GM12878 (cell line): ENCODE results near the gene EPB41L1. TPM values are rescaled to one million over a fixed set of nuclear protein-coding genes. Genes with fewer than 3 reads are reported as not detected.

ENCODE experiments used
- ATAC-seq: fragments of 200-7000 bp; cut with Tn5 transposase; 3 replicates; pipeline ENCODE4 v1.9.1; 2020; ENCODE audit warnings: mild to moderate bottlenecking, moderate library complexity
- BruUV-seq: library from RNA; stranded (reverse); fragments of 400-500 nt; replicated peaks from 2 replicates; lab custom pipeline; 2021; lab: Mats Ljungman, UMichigan
- CTCF ChIA-PET: fragments of 300-600 bp; sonication (Branson Sonifier 250); formaldehyde crosslinking; extraction: SDS; loops from one replicate; lab custom pipeline; 2021; ENCODE audit warnings: inconsistent platforms; lab: Yijun Ruan, JAX
- POLR2A ChIA-PET: fragments of 350-600 bp; formaldehyde crosslinking; extraction: SDS; loops from one replicate; lab custom pipeline; 2021; ENCODE audit warnings: inconsistent platforms; lab: Charles Lee
- RAD21 ChIA-PET: fragments of 300-600 bp; sonication (Branson Sonifier 250); formaldehyde crosslinking; loops from one replicate; lab custom pipeline; 2023; ENCODE audit warnings: antibody characterized with exemption; ENCODE audit not compliant: unreplicated experiment; lab: Charles Lee
- SMC1A ChIA-PET: fragments of 300-600 bp; sonication (Branson Sonifier 250); formaldehyde crosslinking; loops from one replicate; lab custom pipeline; 2023; ENCODE audit not compliant: unreplicated experiment, uncharacterized antibody; lab: Charles Lee
- DNase-seq: peaks from one replicate; pipeline ENCODE4 v3.0.0-alpha.2; 2011; ENCODE audit warnings: low read depth, low spot score
- FAIRE-seq: peaks from 3 replicates; lab custom pipeline; 2011; peaks lifted over from hg19 to GRCh38; lab: Jason Lieb, UNC
- H2AFZ ChIP-seq: 2 replicates; pipeline ENCODE4 v1.6.0; 2011; ENCODE audit warnings: low read depth, low read length, control low read depth; ENCODE audit not compliant: control insufficient read depth
- H3K27ac ChIP-seq: 2 replicates; pipeline ENCODE4 v1.5.1; 2011; ENCODE audit warnings: control low read depth; ENCODE audit not compliant: control insufficient read depth, insufficient read depth
- H3K27me3 ChIP-seq, 2 experiments: replicated peaks in 1 of 2; 2 replicates each; pipeline versions ENCODE4 v1.6.0 to v1.6.1; 2011; ENCODE audit warnings: low read length in 1 of 2; ENCODE audit not compliant: control insufficient read depth in 2 of 2, insufficient read depth in 2 of 2
- H3K36me3 ChIP-seq, 2 experiments: 2 replicates each; pipeline ENCODE4 v1.5.1; 2011; ENCODE audit warnings: low read length in 1 of 2; ENCODE audit not compliant: control insufficient read depth in 2 of 2, insufficient read depth in 2 of 2
- H3K4me1 ChIP-seq: 2 replicates; pipeline ENCODE4 v1.6.1; 2011; ENCODE audit warnings: mild to moderate bottlenecking, low read length, moderate library complexity, mixed read lengths; ENCODE audit not compliant: control insufficient read depth, insufficient read depth
- H3K4me2 ChIP-seq: 2 replicates; pipeline ENCODE4 v1.6.0; 2011; ENCODE audit warnings: control low read depth; ENCODE audit not compliant: control insufficient read depth, insufficient read depth
- H3K4me3 ChIP-seq: fragments of 200-600 bp; sonication (generic); 2 replicates; pipeline ENCODE4 v1.5.1; 2016
- H3K79me2 ChIP-seq: 2 replicates; pipeline ENCODE4 v1.6.0; 2011; ENCODE audit warnings: low read length; ENCODE audit not compliant: control insufficient read depth, insufficient read depth
- H3K9ac ChIP-seq: 2 replicates; pipeline ENCODE4 v1.8.0; 2011; ENCODE audit warnings: low read length, control low read depth, mixed read lengths; ENCODE audit not compliant: control insufficient read depth, insufficient read depth
- H3K9me3 ChIP-seq: replicated peaks from 3 replicates; pipeline ENCODE4 v1.5.1; 2011; ENCODE audit warnings: mild to moderate bottlenecking, low read length; ENCODE audit not compliant: control insufficient read depth, insufficient read depth
- H4K20me1 ChIP-seq: 2 replicates; pipeline ENCODE4 v1.6.0; 2011; ENCODE audit not compliant: control insufficient read depth, insufficient read depth
- HCFC1 ChIP-seq: fragments of 150-350 bp; IDR thresholded peaks from 2 replicates; pipeline ENCODE4 v1.6.1; 2014; ENCODE audit warnings: low read length
- IKZF2 ChIP-seq, 2 experiments: fragments of 450-650 bp; IDR thresholded peaks; 2 replicates each; pipeline ENCODE4 v1.6.1; 2017; ENCODE audit warnings: mild to moderate bottlenecking in 2 of 2, moderate library complexity in 2 of 2
- NR2C1 ChIP-seq: fragments of 450-650 bp; IDR thresholded peaks from 2 replicates; pipeline ENCODE4 v1.6.1; 2017; ENCODE audit warnings: antibody characterized with exemption, mild to moderate bottlenecking, moderate library complexity
- PML ChIP-seq: IDR thresholded peaks from 2 replicates; pipeline ENCODE4 v1.6.1; 2012; ENCODE audit warnings: low read length, inconsistent platforms
- POLR2AphosphoS2 ChIP-seq: IDR thresholded peaks from 2 replicates; pipeline ENCODE4 v1.6.1; 2011; ENCODE audit warnings: low read depth, mild to moderate bottlenecking, low read length, improper control_type of control experiment, moderate library complexity
- RBBP5 ChIP-seq: fragments of 200-600 bp; sonication (generic); conservative IDR thresholded peaks from 2 replicates; pipeline ENCODE4 v1.6.1; 2016
- RELA ChIP-seq: fragments of 450-650 bp; IDR thresholded peaks from 2 replicates; pipeline ENCODE4 v1.8.0; 2014; ENCODE audit warnings: borderline replicate concordance; ENCODE audit not compliant: partially characterized antibody
- SIX5 ChIP-seq: IDR thresholded peaks from 2 replicates; pipeline ENCODE4 v1.6.1; 2011; ENCODE audit warnings: mild to moderate bottlenecking, low read depth, low read length, moderate library complexity; ENCODE audit not compliant: severe bottlenecking
- SREBF1 ChIP-seq: IDR thresholded peaks from 2 replicates; pipeline ENCODE4 v1.6.1; 2012; ENCODE audit warnings: mild to moderate bottlenecking, low read length
- SREBF2 ChIP-seq: IDR thresholded peaks from 2 replicates; pipeline ENCODE4 v1.6.1; 2012; ENCODE audit warnings: mild to moderate bottlenecking, low read length
- TBL1XR1 ChIP-seq: IDR thresholded peaks from 2 replicates; pipeline ENCODE4 v1.6.1; 2012; ENCODE audit warnings: low read depth, low read length, improper control_type of control experiment
- ZNF207 ChIP-seq: fragments of 450-650 bp; IDR thresholded peaks from 2 replicates; pipeline ENCODE4 v1.6.1; 2014; ENCODE audit warnings: antibody characterized with exemption, mild to moderate bottlenecking, borderline replicate concordance
- WGBS: methylation state at CpG from one replicate; pipeline ENCODE4 v1.1.6; 2016; ENCODE audit warnings: low lambda C conversion rate; ENCODE audit not compliant: insufficient replicate concordance, insufficient coverage; ENCODE audit errors: missing lambda C conversion rate; 5-methylcytosine and 5-hydroxymethylcytosine counted together
- in situ Hi-C: fragments of 300-500 bp; cut with MboI; formaldehyde crosslinking; loops from 9 replicates; pipeline ENCODE4 v1.14.3; 2018; ENCODE audit warnings: mixed read lengths
- intact Hi-C: fragments of 100-400 bp; cut with micrococcal nuclease; formaldehyde crosslinking; loops from one replicate; pipeline ENCODE4 v1.14.2; 2022; ENCODE audit not compliant: unreplicated experiment
- polyA plus RNA-seq, 11 experiments: library from polyadenylated mRNA; depleted of rRNA in 4 of 11; unstranded in 6 of 11; stranded (reverse) in 5 of 11; fragments of >200 nt; fragmentation: Nextera tagmentation in 4 of 11; fragmentation: Illumina TruSeq in 1 of 11; extraction: Ambion mirVana in 4 of 11; extraction: Trizol in 1 of 11; gene quantifications; 1 replicate in 1 of 11; 2 replicates in 10 of 11; pipeline versions ENCODE4 v1.2.1 to v1.2.3, GENCODE V29; 2011 to 2016; ENCODE audit warnings: inconsistent platforms in 2 of 11, missing spikeins in 2 of 11, low read depth in 1 of 11
- total RNA-seq, 4 experiments: library from RNA; depleted of rRNA in 3 of 4; stranded (reverse); fragments of >200 nt in 3 of 4; fragmentation: Illumina TruSeq in 1 of 4; extraction: Trizol in 1 of 4; gene quantifications; 2 replicates each; pipeline versions ENCODE4 v1.2.1 to v1.2.3, GENCODE V29; 2013 to 2021
- TF ChIP-seq, protein P1 (sequence below): fragments of 450-650 bp; formaldehyde crosslinking; IDR thresholded peaks from 2 replicates; pipeline ENCODE4 v1.5.0; 2022; ENCODE audit warnings: mild to moderate bottlenecking, missing genetic modification characterization
- TF ChIP-seq, protein P2 (sequence below): IDR thresholded peaks from 2 replicates; pipeline ENCODE4 v1.6.1; 2011; ENCODE audit warnings: low read depth, mild to moderate bottlenecking, low read length, moderate library complexity, borderline replicate concordance; ENCODE audit errors: extremely low read depth
- TF ChIP-seq, protein P3 (sequence below): fragments of 450-650 bp; IDR thresholded peaks from 2 replicates; pipeline ENCODE4 v1.6.1; 2016; ENCODE audit warnings: mild to moderate bottlenecking, moderate library complexity, borderline replicate concordance
- TF ChIP-seq, protein P4 (sequence below): fragments of 450-650 bp; IDR thresholded peaks from 2 replicates; pipeline ENCODE4 v1.6.1; 2017; ENCODE audit warnings: mild to moderate bottlenecking

The EPB41L1 gene
- total and polyA plus RNA-seq, 10 of the 15 experiments (the other 5 are each of a cell fraction or from before 2014, with no cell fraction given): 0.08 to 3.2 (median 0.31) TPM

DNA sequence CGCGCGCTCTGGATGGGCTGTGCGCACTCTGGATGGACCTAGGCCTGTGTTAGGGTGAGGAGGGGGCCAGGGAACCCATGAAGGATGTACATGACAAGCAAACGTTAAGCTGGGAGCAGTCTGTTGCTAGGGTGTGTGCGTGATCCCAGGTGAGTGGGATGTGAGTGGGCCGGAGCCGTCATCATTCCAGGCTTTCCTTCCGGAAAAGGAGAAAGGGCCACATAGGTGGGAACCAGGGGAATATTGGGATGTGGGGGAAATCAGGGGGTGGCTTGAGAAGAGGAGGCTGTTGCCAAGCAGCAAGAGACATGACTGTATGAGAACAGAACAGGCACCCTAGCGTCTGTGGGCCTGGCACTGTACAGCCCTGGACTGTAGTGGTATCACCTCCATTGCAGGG is 49.7 kb upstream of the EPB41L1 start:
- Histone ChIP-seq H3K79me2 (no peaks in the 10 kb centered on the region), H3K9me3 (no peaks in the 10 kb centered on the region), H3K4me1 (no peaks in the 10 kb centered on the region), H2AFZ (no peak overlapping the region), H3K9ac (no peak overlapping the region), H3K27me3 (no peaks in the 10 kb centered on the region), H3K36me3 (no peaks in the 10 kb centered on the region), H3K27ac (no peak overlapping the region), H3K4me2 (no peak overlapping the region), H3K4me3 (no peak overlapping the region), H4K20me1 (no peaks in the 10 kb centered on the region)
- CTCF ChIA-PET: no interaction called here
- SMC1A ChIA-PET: interaction anchor here (0.5 kb wide), 1 partner anchor 57 kb away, joined by 3 read pairs; no protein-coding TSS in a partner anchor
- intact Hi-C loops (no loop called here), in situ Hi-C loops (no loop called here)
- RAD21 ChIA-PET: interaction anchor here (1.7 kb wide), 1 partner anchor 9 kb away, joined by 3 read pairs; no protein-coding TSS in a partner anchor
- BruUV-seq: no TSS peak
- DNase-seq: no peak
- FAIRE-seq: no peak
- POLR2A ChIA-PET: no interaction called here
- ATAC-seq: no peak
- 77% methylated on average over 10 of the region's 10 CpGs for WGBS
- TF ChIP-seq SREBF1: no peak
- TF ChIP-seq, protein P1, sequence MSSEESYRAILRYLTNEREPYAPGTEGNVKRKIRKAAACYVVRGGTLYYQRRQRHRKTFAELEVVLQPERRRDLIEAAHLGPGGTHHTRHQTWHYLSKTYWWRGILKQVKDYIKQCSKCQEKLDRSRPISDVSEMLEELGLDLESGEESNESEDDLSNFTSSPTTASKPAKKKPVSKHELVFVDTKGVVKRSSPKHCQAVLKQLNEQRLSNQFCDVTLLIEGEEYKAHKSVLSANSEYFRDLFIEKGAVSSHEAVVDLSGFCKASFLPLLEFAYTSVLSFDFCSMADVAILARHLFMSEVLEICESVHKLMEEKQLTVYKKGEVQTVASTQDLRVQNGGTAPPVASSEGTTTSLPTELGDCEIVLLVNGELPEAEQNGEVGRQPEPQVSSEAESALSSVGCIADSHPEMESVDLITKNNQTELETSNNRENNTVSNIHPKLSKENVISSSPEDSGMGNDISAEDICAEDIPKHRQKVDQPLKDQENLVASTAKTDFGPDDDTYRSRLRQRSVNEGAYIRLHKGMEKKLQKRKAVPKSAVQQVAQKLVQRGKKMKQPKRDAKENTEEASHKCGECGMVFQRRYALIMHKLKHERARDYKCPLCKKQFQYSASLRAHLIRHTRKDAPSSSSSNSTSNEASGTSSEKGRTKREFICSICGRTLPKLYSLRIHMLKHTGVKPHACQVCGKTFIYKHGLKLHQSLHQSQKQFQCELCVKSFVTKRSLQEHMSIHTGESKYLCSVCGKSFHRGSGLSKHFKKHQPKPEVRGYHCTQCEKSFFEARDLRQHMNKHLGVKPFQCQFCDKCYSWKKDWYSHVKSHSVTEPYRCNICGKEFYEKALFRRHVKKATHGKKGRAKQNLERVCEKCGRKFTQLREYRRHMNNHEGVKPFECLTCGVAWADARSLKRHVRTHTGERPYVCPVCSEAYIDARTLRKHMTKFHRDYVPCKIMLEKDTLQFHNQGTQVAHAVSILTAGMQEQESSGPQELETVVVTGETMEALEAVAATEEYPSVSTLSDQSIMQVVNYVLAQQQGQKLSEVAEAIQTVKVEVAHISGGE (CRISPR knock-in tag): no peak
- no peak for TF ChIP-seq IKZF2 (IDR thresholded peaks at IDR 0.05)
- no peak for TF ChIP-seq SREBF2
- no peak for TF ChIP-seq RBBP5
- TF ChIP-seq, protein P2, sequence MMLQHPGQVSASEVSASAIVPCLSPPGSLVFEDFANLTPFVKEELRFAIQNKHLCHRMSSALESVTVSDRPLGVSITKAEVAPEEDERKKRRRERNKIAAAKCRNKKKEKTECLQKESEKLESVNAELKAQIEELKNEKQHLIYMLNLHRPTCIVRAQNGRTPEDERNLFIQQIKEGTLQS: no peak
- TF ChIP-seq ZNF207: no peak
- no peak for TF ChIP-seq NR2C1
- no peak for TF ChIP-seq PML
- no peak for TF ChIP-seq RELA
- TF ChIP-seq, protein P3, sequence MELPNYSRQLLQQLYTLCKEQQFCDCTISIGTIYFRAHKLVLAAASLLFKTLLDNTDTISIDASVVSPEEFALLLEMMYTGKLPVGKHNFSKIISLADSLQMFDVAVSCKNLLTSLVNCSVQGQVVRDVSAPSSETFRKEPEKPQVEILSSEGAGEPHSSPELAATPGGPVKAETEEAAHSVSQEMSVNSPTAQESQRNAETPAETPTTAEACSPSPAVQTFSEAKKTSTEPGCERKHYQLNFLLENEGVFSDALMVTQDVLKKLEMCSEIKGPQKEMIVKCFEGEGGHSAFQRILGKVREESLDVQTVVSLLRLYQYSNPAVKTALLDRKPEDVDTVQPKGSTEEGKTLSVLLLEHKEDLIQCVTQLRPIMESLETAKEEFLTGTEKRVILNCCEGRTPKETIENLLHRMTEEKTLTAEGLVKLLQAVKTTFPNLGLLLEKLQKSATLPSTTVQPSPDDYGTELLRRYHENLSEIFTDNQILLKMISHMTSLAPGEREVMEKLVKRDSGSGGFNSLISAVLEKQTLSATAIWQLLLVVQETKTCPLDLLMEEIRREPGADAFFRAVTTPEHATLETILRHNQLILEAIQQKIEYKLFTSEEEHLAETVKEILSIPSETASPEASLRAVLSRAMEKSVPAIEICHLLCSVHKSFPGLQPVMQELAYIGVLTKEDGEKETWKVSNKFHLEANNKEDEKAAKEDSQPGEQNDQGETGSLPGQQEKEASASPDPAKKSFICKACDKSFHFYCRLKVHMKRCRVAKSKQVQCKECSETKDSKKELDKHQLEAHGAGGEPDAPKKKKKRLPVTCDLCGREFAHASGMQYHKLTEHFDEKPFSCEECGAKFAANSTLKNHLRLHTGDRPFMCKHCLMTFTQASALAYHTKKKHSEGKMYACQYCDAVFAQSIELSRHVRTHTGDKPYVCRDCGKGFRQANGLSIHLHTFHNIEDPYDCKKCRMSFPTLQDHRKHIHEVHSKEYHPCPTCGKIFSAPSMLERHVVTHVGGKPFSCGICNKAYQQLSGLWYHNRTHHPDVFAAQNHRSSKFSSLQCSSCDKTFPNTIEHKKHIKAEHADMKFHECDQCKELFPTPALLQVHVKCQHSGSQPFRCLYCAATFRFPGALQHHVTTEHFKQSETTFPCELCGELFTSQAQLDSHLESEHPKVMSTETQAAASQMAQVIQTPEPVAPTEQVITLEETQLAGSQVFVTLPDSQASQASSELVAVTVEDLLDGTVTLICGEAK: no peak
- TF ChIP-seq HCFC1: no peak
- TF ChIP-seq, protein P4, sequence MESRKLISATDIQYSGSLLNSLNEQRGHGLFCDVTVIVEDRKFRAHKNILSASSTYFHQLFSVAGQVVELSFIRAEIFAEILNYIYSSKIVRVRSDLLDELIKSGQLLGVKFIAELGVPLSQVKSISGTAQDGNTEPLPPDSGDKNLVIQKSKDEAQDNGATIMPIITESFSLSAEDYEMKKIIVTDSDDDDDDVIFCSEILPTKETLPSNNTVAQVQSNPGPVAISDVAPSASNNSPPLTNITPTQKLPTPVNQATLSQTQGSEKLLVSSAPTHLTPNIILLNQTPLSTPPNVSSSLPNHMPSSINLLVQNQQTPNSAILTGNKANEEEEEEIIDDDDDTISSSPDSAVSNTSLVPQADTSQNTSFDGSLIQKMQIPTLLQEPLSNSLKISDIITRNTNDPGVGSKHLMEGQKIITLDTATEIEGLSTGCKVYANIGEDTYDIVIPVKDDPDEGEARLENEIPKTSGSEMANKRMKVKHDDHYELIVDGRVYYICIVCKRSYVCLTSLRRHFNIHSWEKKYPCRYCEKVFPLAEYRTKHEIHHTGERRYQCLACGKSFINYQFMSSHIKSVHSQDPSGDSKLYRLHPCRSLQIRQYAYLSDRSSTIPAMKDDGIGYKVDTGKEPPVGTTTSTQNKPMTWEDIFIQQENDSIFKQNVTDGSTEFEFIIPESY: no peak
- no peak for TF ChIP-seq SIX5
- no peak for TF ChIP-seq TBL1XR1
- TF ChIP-seq POLR2AphosphoS2: no peak
